HCT116 (cell line): ENCODE measurements around the gene BNC1.

Experiments
- CBX3 ChIP-seq: IDR thresholded peaks from 2 replicates; pipeline ENCODE4 v1.6.1; 2012; ENCODE audit warnings: low read depth
- CEBPB ChIP-seq: IDR thresholded peaks from 2 replicates; pipeline ENCODE4 v1.6.1; 2012; ENCODE audit warnings: low read depth
- ELF1 ChIP-seq: IDR thresholded peaks from 2 replicates; pipeline ENCODE4 v1.6.1; 2012; ENCODE audit warnings: low read depth, borderline replicate concordance
- EZH2phosphoT487 ChIP-seq: fragments of 200-600 bp; IDR thresholded peaks from 2 replicates; pipeline ENCODE4 v1.6.1; 2018; ENCODE audit warnings: antibody characterized with exemption, borderline replicate concordance
- POLR2A ChIP-seq: IDR thresholded peaks from 2 replicates; pipeline ENCODE4 v1.7.0; 2011; ENCODE audit warnings: borderline replicate concordance; ENCODE audit not compliant: insufficient read depth, insufficient read length; ENCODE audit errors: extremely low read depth
- POLR2AphosphoS5 ChIP-seq: IDR thresholded peaks from 2 replicates; pipeline ENCODE4 v1.6.1; 2011; ENCODE audit warnings: mild to moderate bottlenecking, low read depth, low read length, moderate library complexity
- RAD21 ChIP-seq: IDR thresholded peaks from 2 replicates; pipeline ENCODE4 v1.6.1; 2012; ENCODE audit warnings: low read depth, mild to moderate bottlenecking
- SRF ChIP-seq: IDR thresholded peaks from 2 replicates; pipeline ENCODE4 v1.6.1; 2012; ENCODE audit warnings: low read depth
- YY1 ChIP-seq: IDR thresholded peaks from 2 replicates; pipeline ENCODE4 v1.6.1; 2011; ENCODE audit warnings: low read length, low read depth, moderate library complexity, mild to moderate bottlenecking; ENCODE audit not compliant: insufficient replicate concordance; ENCODE audit errors: extremely low read depth
- ZNF274 ChIP-seq: fragments of 200-500 bp; sonication (Bioruptor generic); IDR thresholded peaks from 2 replicates; pipeline ENCODE4 v1.6.1; 2014; ENCODE audit warnings: mild to moderate bottlenecking, low read depth, low read length, inconsistent platforms
- TF ChIP-seq, protein P1 (sequence below), 3 experiments: fragments of 200-600 bp in 1 of 3; sonication (generic) in 1 of 3; IDR thresholded peaks in 2 of 3; conservative IDR thresholded peaks in 1 of 3; 2 replicates each; pipeline ENCODE4 v1.5.1; 2012 to 2017; ENCODE audit warnings: low read depth in 2 of 3, low read length in 2 of 3, antibody characterized with exemption in 1 of 3, borderline replicate concordance in 1 of 3, control low read depth in 1 of 3, mild to moderate bottlenecking in 1 of 3, mixed read lengths in 1 of 3, mixed run types in 1 of 3, moderate library complexity in 1 of 3; ENCODE audit not compliant: insufficient read depth in 1 of 3

DNA sequence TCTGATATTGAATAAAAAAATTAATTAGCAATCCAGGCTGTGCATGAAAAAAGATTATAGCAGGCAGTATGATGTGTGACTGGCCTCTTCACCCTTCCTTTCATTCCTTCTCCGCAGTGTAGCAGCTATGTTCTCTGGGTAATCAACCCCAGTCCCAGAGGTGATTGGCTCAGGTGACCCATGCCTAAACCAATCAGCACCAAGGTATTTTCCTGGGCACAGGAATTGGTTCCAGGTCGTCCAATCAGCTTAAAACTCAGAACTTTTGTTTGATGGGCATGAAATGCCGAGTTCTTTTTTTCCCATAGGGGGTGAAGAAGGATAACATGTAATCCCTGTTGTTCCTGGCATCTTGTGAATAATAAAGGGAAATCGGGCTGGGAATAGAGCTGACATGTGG lies 5.8 kb upstream of the BNC1 start:
- TF ChIP-seq, protein P1, sequence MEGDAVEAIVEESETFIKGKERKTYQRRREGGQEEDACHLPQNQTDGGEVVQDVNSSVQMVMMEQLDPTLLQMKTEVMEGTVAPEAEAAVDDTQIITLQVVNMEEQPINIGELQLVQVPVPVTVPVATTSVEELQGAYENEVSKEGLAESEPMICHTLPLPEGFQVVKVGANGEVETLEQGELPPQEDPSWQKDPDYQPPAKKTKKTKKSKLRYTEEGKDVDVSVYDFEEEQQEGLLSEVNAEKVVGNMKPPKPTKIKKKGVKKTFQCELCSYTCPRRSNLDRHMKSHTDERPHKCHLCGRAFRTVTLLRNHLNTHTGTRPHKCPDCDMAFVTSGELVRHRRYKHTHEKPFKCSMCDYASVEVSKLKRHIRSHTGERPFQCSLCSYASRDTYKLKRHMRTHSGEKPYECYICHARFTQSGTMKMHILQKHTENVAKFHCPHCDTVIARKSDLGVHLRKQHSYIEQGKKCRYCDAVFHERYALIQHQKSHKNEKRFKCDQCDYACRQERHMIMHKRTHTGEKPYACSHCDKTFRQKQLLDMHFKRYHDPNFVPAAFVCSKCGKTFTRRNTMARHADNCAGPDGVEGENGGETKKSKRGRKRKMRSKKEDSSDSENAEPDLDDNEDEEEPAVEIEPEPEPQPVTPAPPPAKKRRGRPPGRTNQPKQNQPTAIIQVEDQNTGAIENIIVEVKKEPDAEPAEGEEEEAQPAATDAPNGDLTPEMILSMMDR (IDR thresholded peaks at IDR 0.05 in 2 of 3, conservative IDR thresholded peaks at IDR 0.05 in 1 of 3; ENCODE audit: borderline replicate concordance in 1 of 3, insufficient read depth in 1 of 3, low read depth in 2 of 3, low read length in 2 of 3): no peak
- TF ChIP-seq CEBPB: no peak
- no peak for TF ChIP-seq YY1
- no peak for TF ChIP-seq CBX3
- no peak for TF ChIP-seq RAD21
- TF ChIP-seq SRF: no peak
- no peak for TF ChIP-seq ZNF274
- no peak for TF ChIP-seq POLR2A
- no peak for TF ChIP-seq EZH2phosphoT487
- TF ChIP-seq POLR2AphosphoS5: no peak
- TF ChIP-seq ELF1: no peak
